Endothelial cell of umbilical vein (primary cell): Measurements from ENCODE around the gene PTGDR2. TPM values are rescaled to one million over a fixed set of nuclear protein-coding genes. Genes with fewer than 3 reads are reported as not detected.
A peak's percentile ranks its signal among the peaks of the same experiment; 100 is the strongest.

Experiments
- BruUV-seq: library from RNA; stranded (reverse); fragments of 400-500 nt; replicated peaks from 2 replicates; lab custom pipeline; 2021; lab: Mats Ljungman, UMichigan
- CTCF ChIA-PET: fragments of 300-600, 350-600 bp; sonication (Branson Sonifier 250); formaldehyde crosslinking; loops from one replicate; lab custom pipeline; 2021; ENCODE audit warnings: antibody characterized with exemption, inconsistent platforms; lab: Charles Lee
- POLR2A ChIA-PET: fragments of 300-600, 350-600 bp; sonication (Branson Sonifier 250); formaldehyde crosslinking; loops from one replicate; lab custom pipeline; 2021; ENCODE audit warnings: antibody characterized with exemption, inconsistent platforms; lab: Charles Lee
- DNase-seq: peaks from one replicate; pipeline ENCODE4 v3.0.0-alpha.2; 2011; ENCODE audit warnings: low read depth, low spot score
- FAIRE-seq: peaks from 2 replicates; lab custom pipeline; 2011; peaks lifted over from hg19 to GRCh38; lab: Jason Lieb, UNC
- H2AFZ ChIP-seq: 2 replicates; pipeline ENCODE4 v1.6.0; 2012; ENCODE audit warnings: low read depth, low read length, control low read depth, inconsistent platforms
- H3K27ac ChIP-seq: 2 replicates; pipeline ENCODE4 v1.5.1; 2011; ENCODE audit warnings: low read depth, mild to moderate bottlenecking, control low read depth, low read length, moderate library complexity; ENCODE audit not compliant: insufficient read depth
- H3K27me3 ChIP-seq, 2 experiments: 2 replicates each; pipeline versions ENCODE4 v1.6.0 to v1.6.1; 2011; ENCODE audit warnings: low read length in 2 of 2, mixed read lengths in 1 of 2; ENCODE audit not compliant: control insufficient read depth in 2 of 2, insufficient read depth in 2 of 2
- H3K36me3 ChIP-seq, 2 experiments: 2 replicates in 1 of 2; 3 replicates in 1 of 2; pipeline ENCODE4 v1.5.1; 2011; ENCODE audit warnings: low read length in 2 of 2, mild to moderate bottlenecking in 1 of 2, moderate library complexity in 1 of 2; ENCODE audit not compliant: control insufficient read depth in 2 of 2, insufficient read depth in 2 of 2; ENCODE audit errors: extremely low read depth in 1 of 2
- H3K4me1 ChIP-seq: 3 replicates; pipeline ENCODE4 v1.5.1; 2011; ENCODE audit warnings: mild to moderate bottlenecking, low read length; ENCODE audit not compliant: control insufficient read depth, insufficient read depth; ENCODE audit errors: extremely low read depth
- H3K4me2 ChIP-seq: 2 replicates; pipeline ENCODE4 v1.6.1; 2011; ENCODE audit warnings: low read length, control low read depth, mixed read lengths; ENCODE audit not compliant: insufficient read depth
- H3K4me3 ChIP-seq, 3 experiments: fragments of 200-600 bp in 1 of 3; sonication (generic), shearing (Covaris generic) in 1 of 3; replicated peaks in 1 of 3; 2 replicates each; pipeline ENCODE4 v1.5.1; 2011 to 2016; ENCODE audit warnings: control low read depth in 3 of 3, low read length in 3 of 3, mild to moderate bottlenecking in 2 of 3, inconsistent platforms in 1 of 3, low read depth in 1 of 3, moderate library complexity in 1 of 3; ENCODE audit not compliant: insufficient read depth in 1 of 3
- H3K79me2 ChIP-seq: 2 replicates; pipeline ENCODE4 v1.6.0; 2012; ENCODE audit warnings: low read length, inconsistent platforms; ENCODE audit not compliant: control insufficient read depth, insufficient read depth
- H3K9ac ChIP-seq: replicated peaks from 2 replicates; pipeline ENCODE3; 2011; ENCODE audit warnings: low read length, control low read depth; ENCODE audit not compliant: insufficient read depth; ENCODE audit errors: extremely low read depth
- H3K9me1 ChIP-seq: replicated peaks from 3 replicates; pipeline ENCODE4 v1.6.0; 2011; ENCODE audit warnings: mild to moderate bottlenecking, low read length; ENCODE audit not compliant: control insufficient read depth, insufficient read depth; ENCODE audit errors: extremely low read depth
- H3K9me3 ChIP-seq: replicated peaks from 2 replicates; pipeline ENCODE4 v1.5.1; 2012; ENCODE audit warnings: low read length, inconsistent platforms; ENCODE audit not compliant: control insufficient read depth, insufficient read depth
- H4K20me1 ChIP-seq: replicated peaks from 2 replicates; pipeline ENCODE3; 2011; ENCODE audit warnings: mild to moderate bottlenecking, low read length; ENCODE audit not compliant: control insufficient read depth, insufficient read depth; ENCODE audit errors: extremely low read depth
- CTCF ChIP-seq, 2 donors: IDR thresholded peaks; 1 replicate in 1 of 2; 2 replicates in 1 of 2; pipeline ENCODE4 v1.5.1; 2011; ENCODE audit warnings: low read length in 2 of 2, mild to moderate bottlenecking in 2 of 2, moderate library complexity in 2 of 2, control low read depth in 1 of 2, inconsistent platforms in 1 of 2, low read depth in 1 of 2; ENCODE audit not compliant: insufficient read depth in 1 of 2; ENCODE audit errors: extremely low read depth in 1 of 2
- FOS ChIP-seq: IDR thresholded peaks from 2 replicates; pipeline ENCODE4 v1.6.1; 2011; ENCODE audit warnings: mild to moderate bottlenecking, low read length, moderate library complexity, borderline replicate concordance; ENCODE audit not compliant: insufficient read depth
- POLR2A ChIP-seq: IDR thresholded peaks from 2 replicates; pipeline ENCODE4 v1.6.1; 2012; ENCODE audit warnings: low read depth, mild to moderate bottlenecking, control low read depth, low read length
- POLR2AphosphoS5 ChIP-seq: IDR thresholded peaks from 2 replicates; pipeline ENCODE4 v1.6.1; 2012; ENCODE audit warnings: low read depth, mild to moderate bottlenecking, control low read depth, low read length, moderate library complexity; ENCODE audit not compliant: insufficient read depth
- dilution Hi-C: fragments of 300-500 bp; cut with MboI; formaldehyde crosslinking; loops from one replicate; pipeline ENCODE4 v1.15.0; 2019; ENCODE audit warnings: low sequenced_read_pairs; ENCODE audit not compliant: extremely low pct_ligation_motif_present
- intact Hi-C: fragments of 100-400 bp; cut with micrococcal nuclease; formaldehyde crosslinking; loops from one replicate; pipeline ENCODE4 v1.10.0; 2022
- polyA plus RNA-seq, 4 experiments: library from polyadenylated mRNA; depleted of rRNA in 3 of 4; stranded (reverse) in 3 of 4; unstranded in 1 of 4; fragments of >200 nt; gene quantifications; 2 replicates each; pipeline versions ENCODE4 v1.2.1 to v1.2.3, GENCODE V29; 2011 to 2012; ENCODE audit warnings: missing spikeins in 1 of 4
- total RNA-seq: library from RNA; stranded (reverse); gene quantifications from 2 replicates; pipeline ENCODE4 v1.2.3, GENCODE V29; 2021

Gene PTGDR2
- total and polyA plus RNA-seq, 2 donors (not counting 3 experiments of a cell fraction or from before 2014, with no cell fraction given), result 0.15 TPM; not detected in 1

GRCh38 chr11:60871378-60872061 lies 15.8 kb upstream of the PTGDR2 start:
- POLR2A ChIA-PET, result no interaction called here

More at GRCh38 chr11:60871378-60872061, 15.8 kb upstream of the PTGDR2 start:
- no peak for FAIRE-seq
- dilution Hi-C loops (no loop called here), intact Hi-C loops (no loop called here)
- Histone ChIP-seq H3K4me1 (no peaks in the 10 kb centered on the region), H2AFZ (no peak overlapping the region), H4K20me1 (no peaks in the 10 kb centered on the region), H3K36me3 (no peaks in the 10 kb centered on the region), H3K4me3 (no peak overlapping the region), H3K9me3 (no peaks in the 10 kb centered on the region), H3K79me2 (no peaks in the 10 kb centered on the region), H3K4me2 (no peak overlapping the region), H3K9me1 (no peaks in the 10 kb centered on the region), H3K9ac (no peak overlapping the region), H3K27ac (no peak overlapping the region), H3K27me3 (no peaks in the 10 kb centered on the region)
- no peak for DNase-seq
- no TSS peak for BruUV-seq
- TF ChIP-seq CTCF (IDR thresholded peaks at IDR 0.05; ENCODE audit: extremely low read depth in 1 of 2, insufficient read depth in 1 of 2, low read depth in 1 of 2, low read length in 2 of 2) (peak in 1 of 2 donors; percentile 2), FOS (no peak), POLR2A (no peak), POLR2AphosphoS5 (no peak)
- CTCF ChIA-PET, result interaction anchor here (1.2 to 3.3 kb wide), 5 partner anchors 11 to 96 kb away, joined by 4 to 12 read pairs (median 9); no protein-coding TSS in a partner anchor
